IMR-90 (cell line): ENCODE results near the gene C11orf86.

Experiments used
- BHLHE40 ChIP-seq: fragments of 150-350 bp; IDR thresholded peaks from 2 replicates; pipeline ENCODE4 v1.6.1; 2016; ENCODE audit warnings: mild to moderate bottlenecking, low read depth, low read length
- CEBPB ChIP-seq: IDR thresholded peaks from 2 replicates; pipeline ENCODE4 v1.6.1; 2012; ENCODE audit warnings: low read depth, low read length, improper control_type of control experiment
- MAFK ChIP-seq: IDR thresholded peaks from 2 replicates; pipeline ENCODE4 v1.6.1; 2012; ENCODE audit warnings: low read depth, low read length, improper control_type of control experiment
- POLR2A ChIP-seq: IDR thresholded peaks from 2 replicates; pipeline ENCODE4 v1.6.1; 2012; ENCODE audit warnings: mild to moderate bottlenecking, low read depth, low read length
- RAD21 ChIP-seq: IDR thresholded peaks from 2 replicates; pipeline ENCODE4 v1.6.1; 2012; ENCODE audit warnings: low read length, improper control_type of control experiment
- SMC3 ChIP-seq: fragments of 150-350 bp; IDR thresholded peaks from 2 replicates; pipeline ENCODE4 v1.6.1; 2016; ENCODE audit warnings: low read depth, mild to moderate bottlenecking, antibody characterized with exemption, low read length, moderate library complexity
- TF ChIP-seq, protein P1 (sequence below): conservative IDR thresholded peaks from 2 replicates; pipeline ENCODE4 v1.5.1; 2012; ENCODE audit warnings: mild to moderate bottlenecking, low read depth, low read length, improper control_type of control experiment
- TF ChIP-seq, protein P2 (sequence below): fragments of 150-350 bp; IDR thresholded peaks from 2 replicates; pipeline ENCODE4 v1.6.1; 2017; ENCODE audit warnings: mild to moderate bottlenecking, antibody characterized with exemption, low read length, low read depth

DNA sequence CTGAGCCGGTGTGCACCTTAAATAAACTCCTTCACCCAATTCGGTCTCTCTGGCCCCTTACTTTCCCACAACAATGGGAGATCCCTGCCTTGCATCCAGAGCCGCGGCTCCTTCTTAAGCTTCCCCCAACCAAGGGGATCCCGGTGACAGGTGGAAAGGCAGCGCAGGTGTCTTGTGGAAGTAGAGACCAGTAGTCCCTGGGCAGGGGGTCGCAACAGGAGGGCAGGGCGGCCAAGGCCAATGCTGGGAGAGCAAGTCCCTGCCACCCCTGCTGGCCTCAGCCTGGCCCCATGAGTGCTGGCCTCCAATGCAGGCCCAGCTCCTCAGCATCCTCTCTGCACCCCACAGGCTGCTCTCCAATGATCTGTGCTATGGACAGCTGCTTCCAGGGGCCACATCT lies 39.9 kb downstream of the C11orf86 start:
- TF ChIP-seq, protein P1, sequence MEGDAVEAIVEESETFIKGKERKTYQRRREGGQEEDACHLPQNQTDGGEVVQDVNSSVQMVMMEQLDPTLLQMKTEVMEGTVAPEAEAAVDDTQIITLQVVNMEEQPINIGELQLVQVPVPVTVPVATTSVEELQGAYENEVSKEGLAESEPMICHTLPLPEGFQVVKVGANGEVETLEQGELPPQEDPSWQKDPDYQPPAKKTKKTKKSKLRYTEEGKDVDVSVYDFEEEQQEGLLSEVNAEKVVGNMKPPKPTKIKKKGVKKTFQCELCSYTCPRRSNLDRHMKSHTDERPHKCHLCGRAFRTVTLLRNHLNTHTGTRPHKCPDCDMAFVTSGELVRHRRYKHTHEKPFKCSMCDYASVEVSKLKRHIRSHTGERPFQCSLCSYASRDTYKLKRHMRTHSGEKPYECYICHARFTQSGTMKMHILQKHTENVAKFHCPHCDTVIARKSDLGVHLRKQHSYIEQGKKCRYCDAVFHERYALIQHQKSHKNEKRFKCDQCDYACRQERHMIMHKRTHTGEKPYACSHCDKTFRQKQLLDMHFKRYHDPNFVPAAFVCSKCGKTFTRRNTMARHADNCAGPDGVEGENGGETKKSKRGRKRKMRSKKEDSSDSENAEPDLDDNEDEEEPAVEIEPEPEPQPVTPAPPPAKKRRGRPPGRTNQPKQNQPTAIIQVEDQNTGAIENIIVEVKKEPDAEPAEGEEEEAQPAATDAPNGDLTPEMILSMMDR: no peak
- TF ChIP-seq SMC3 (no peak), POLR2A (no peak), RAD21 (no peak), CEBPB (no peak), BHLHE40 (no peak), MAFK (no peak)
- TF ChIP-seq, protein P2, sequence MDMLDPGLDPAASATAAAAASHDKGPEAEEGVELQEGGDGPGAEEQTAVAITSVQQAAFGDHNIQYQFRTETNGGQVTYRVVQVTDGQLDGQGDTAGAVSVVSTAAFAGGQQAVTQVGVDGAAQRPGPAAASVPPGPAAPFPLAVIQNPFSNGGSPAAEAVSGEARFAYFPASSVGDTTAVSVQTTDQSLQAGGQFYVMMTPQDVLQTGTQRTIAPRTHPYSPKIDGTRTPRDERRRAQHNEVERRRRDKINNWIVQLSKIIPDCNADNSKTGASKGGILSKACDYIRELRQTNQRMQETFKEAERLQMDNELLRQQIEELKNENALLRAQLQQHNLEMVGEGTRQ: no peak
